Ammon's horn (tissue), 1 donor: ENCODE data around the gene CRABP1.

Experiments used
- DNase-seq: peaks from one replicate; pipeline ENCODE4 v3.0.0-alpha.2; 2016; ENCODE audit warnings: low spot score

CRABP1 gene

GRCh38 chr15:78317145-78317836 is 22.9 kb upstream of the CRABP1 start:
- no peak for DNase-seq

- DNase-seq: no peak
These were observed 20.6 kb upstream of the CRABP1 start for GRCh38 chr15:78319588-78319987.

- DNase-seq: no peak
These were observed 20.0 kb upstream of the CRABP1 start for GRCh38 chr15:78320183-78320582.

GRCh38 chr15:78321041-78321570 is 19.0 kb upstream of the CRABP1 start:
- DNase-seq: no peak

GRCh38 chr15:78321786-78322185 is 18.4 kb upstream of the CRABP1 start:
- DNase-seq: no peak

- no peak for DNase-seq
These were observed 17.9 kb upstream of the CRABP1 start for GRCh38 chr15:78322243-78322642.

GRCh38 chr15:78322724-78323521 is 17.2 kb upstream of the CRABP1 start:
- DNase-seq: no peak

- DNase-seq: no peak
These were observed 16.5 kb upstream of the CRABP1 start for GRCh38 chr15:78323693-78324092.

GRCh38 chr15:78324144-78324543 is 16.0 kb upstream of the CRABP1 start:
- no peak for DNase-seq

GRCh38 chr15:78325092-78325843 is 14.9 kb upstream of the CRABP1 start:
- DNase-seq: no peak

- DNase-seq: no peak
These were observed 12.7 kb upstream of the CRABP1 start for GRCh38 chr15:78327466-78327865.

- DNase-seq: no peak
These were observed 10.5 kb upstream of the CRABP1 start for GRCh38 chr15:78329625-78330024.

- DNase-seq: no peak
These were observed 5.3 kb upstream of the CRABP1 start for GRCh38 chr15:78334845-78335244.

GRCh38 chr15:78335985-78336384 is 4.2 kb upstream of the CRABP1 start:
- DNase-seq: no peak

- no peak for DNase-seq
These were observed 1.4 kb upstream of the CRABP1 start for GRCh38 chr15:78338781-78339180.

- DNase-seq: no peak
These were observed 594 bp upstream of the CRABP1 start for GRCh38 chr15:78339559-78339958.

- DNase-seq: no peak
These were observed 1.2 kb downstream of the CRABP1 start for GRCh38 chr15:78341057-78341987.

- no peak for DNase-seq
These were observed 1.9 kb downstream of the CRABP1 start for GRCh38 chr15:78342021-78342420.

GRCh38 chr15:78343276-78344060 is 3.3 kb downstream of the CRABP1 start:
- DNase-seq: no peak

GRCh38 chr15:78345396-78346125 is 5.4 kb downstream of the CRABP1 start:
- no peak for DNase-seq
